ENCODE data around the gene KCND3.

KCND3 gene

DNA sequence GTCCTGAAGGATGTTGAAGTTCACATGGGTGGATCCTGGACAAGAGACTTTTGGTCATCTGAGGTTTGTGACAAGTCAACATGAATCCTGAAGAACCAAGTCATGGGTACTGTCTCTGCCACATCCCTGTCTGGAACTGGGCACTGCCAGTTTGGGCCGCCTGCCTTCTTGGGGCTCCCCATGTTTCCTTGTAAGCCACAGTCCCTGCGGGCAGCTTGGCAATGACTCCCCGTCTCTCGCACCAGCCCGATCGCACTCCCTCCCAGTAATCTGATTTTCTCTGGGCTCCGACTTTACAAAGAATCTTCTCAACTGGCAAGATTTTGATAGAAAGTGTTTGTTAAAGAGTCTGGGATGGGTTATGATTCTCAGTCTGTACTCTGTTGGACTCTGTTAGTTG, 153.4 kb downstream of the KCND3 start:
- no peak for DNase-seq

DNA sequence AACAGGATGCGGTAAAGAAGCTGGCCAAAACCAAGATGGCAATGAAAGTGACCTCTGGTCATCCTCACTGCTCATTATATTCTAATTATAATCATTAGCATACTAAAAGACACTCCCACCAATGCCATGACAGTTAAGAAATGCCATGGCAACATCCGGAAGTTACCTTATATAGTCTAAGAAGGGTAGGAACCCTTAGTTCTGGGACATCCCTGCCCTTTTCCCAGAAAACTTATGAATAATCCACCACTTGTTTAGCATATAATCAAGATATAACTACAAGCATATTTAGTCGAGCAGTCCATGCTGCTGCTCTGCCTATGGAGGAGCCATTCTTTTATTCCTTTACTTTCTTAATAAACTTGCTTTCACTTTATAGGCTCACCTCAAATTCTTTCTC, 154.0 kb downstream of the KCND3 start:
- DNase-seq = no peak

DNA sequence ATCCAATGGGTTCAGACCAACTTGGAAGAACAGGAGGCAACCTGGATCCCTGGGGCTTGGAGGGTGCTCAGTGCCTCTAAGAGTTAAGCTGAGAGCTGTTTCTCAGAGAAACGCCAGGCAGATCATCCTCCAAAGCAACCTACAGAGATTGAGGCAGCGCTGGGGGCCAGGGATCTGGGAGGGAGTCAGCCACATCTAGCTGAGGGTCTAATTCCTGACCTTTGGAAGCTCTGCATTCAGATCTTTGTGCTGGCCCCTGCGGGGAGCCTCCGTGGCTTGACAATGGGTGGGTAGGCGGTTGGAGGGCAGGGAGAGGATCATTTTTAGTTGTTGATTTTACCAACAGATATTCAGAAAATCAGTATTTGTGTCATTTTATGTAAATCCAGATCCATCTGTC, 154.5 kb downstream of the KCND3 start:
- DNase-seq = no peak

DNA sequence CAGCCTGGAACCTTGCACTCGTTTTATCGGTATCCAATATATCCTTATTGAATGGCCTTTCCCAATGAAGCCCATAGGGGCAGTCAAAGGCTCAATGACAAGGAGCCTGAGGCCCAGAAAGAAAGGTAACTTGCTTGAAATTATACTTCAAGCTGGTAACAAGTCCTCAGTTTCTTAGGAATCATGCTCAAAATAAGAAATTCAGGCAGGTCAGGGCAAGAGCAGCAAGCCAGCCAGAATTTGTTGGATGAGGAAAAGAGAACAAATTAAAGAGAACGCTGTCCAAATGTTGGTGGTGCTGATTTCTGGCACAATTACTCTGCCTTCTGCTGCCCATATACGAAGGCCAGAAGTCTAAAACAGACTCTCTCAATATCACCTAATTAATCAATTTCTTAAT, 156.1 kb downstream of the KCND3 start:
- DNase-seq = no peak

GRCh38 chr1:111832521-111833155, 156.8 kb downstream of the KCND3 start:
- no peak for DNase-seq

DNA sequence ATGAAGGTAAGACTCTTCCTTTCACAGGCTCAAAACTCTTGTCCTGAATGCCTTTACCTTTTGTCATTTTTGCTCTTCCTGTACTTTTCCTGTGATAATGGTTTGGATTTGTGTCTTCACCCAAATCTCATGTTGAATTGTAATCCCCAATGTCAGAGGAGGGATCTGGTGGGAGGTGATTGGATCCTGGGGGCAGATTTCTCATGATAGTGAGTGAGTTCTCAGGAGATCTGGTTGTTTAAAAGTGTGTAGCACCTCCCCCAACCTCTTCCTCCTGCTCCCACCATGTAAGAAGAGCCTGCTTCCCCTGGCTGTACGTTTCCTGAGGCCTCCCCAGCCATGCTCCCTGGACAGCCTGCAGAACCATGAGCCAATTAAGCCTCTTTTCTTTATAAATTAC, 158.3 kb downstream of the KCND3 start:
- no peak for DNase-seq

- DNase-seq = no peak
Measured at GRCh38 chr1:111827946-111828345, 161.5 kb downstream of the KCND3 start.

GRCh38 chr1:111826278-111826677, 163.2 kb downstream of the KCND3 start:
- no peak for DNase-seq

DNA sequence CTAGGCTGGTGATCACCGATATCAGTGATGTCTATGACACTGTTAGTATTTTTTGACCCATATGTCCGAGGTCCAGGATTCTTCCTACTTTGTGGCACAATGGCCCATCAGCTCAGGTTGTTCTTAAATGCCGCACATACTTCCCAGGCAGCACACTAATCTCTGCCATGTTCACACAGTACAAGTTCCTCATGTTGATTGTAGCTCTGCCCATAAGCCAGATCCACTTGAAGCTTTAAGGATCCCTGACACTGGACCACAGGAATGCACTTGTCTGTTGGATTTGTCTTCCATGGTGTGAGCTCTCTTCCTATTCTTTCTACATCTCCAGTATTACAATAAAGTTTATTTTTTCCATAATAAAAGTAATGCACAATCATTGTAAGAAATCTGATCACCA, 164.3 kb downstream of the KCND3 start:
- no peak for DNase-seq

DNA sequence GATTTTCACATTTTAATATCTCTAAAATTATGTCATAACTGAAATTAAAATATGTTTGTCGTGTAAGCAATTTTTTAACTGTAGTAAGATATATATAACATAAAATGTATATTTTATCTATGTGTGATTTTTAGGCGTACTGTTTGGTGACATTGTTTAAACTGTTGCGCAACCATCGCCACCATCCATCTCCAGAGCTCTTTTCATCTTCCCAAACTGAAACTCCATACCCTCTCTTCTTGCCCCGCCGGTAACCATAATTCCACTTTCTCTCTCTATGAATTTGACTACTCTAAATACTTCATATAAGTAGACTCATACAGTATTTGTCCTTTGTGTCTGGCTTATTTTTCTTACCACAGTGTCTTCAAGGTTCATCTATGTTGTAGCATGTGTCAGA, 167.3 kb downstream of the KCND3 start:
- no peak for DNase-seq

DNA sequence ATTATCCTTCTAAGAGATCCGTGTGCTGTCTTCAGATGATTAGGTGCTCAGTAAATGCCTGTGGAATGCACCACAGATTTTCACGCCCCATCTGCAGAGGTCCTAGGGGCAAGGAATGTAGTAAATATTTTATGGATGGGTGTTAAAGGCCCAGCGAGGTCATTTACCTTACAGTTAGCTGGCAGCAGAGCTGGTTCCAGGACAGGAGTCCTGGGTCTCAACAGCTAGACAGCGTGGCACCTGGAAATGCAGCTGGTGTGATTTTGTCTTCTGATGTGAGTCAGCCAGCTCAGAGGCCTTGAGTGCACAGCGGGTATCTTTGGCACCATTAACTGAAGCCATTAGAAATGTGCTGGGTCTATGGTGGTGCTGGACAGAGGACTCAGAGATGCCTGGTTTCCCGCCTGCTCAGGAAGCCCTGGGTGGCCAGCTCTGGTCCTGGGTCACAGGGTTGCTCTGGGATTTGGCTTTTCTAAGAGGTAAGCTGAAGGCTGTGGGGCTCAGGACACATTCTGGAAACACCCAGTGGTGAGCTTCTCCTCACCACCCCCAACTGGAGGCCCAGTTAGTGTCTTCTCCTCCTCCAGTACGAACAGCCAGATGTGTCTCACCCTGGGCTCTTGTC, 168.2 kb downstream of the KCND3 start:
- DNase-seq = no peak

DNA sequence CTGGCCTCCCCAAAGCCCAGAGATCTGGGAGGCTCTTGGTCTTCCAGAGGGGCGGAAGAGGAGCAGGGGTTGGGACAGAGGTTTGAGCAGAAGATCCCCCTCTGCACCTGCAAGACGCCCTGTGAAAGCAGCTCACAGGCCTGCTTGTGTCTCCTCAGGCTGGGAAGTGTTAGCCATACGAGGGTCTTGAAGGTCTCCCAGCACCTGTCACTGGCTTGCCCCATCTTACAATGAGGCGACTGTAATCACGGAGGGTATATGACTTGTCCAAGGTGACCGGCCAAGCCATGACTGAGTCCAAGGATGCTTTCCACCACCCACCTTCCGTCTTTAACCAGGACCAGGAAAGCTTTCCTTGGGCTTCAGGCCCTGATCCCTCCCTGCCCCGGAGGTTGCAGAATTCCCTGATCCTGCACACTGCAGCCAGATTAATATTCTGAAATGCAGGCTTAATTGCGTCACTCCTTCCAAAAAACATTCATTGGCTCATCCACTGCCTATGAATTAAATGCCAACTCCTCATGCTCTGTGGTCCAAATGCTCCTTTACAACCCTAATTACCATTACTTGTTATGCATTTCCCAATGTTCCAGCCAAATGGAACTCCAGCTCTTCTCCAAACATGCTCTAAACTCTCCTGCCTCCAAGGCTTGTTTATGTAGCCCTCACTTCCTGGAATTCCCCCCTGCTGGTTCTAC, 169.8 kb downstream of the KCND3 start:
- DNase-seq = no peak

DNA sequence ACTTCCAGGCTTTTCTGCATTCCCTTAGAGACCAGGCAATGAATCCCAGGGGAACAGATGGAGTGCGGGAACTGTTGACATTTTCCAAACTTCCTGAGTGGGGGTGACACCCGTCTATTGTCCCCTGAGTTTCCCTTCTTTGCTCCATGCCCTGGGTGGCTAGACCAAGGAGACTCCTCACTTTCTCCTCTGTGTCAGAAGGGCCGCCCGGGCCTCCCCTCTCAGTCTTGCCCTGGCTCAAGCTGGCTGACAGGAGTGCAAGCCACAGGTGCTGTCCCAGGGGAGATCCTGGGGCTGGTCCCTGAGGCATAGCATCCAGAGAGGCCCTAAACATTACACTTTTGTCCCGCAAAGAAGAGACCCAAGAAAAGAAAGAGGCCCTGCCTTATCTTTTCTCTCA, 170.9 kb downstream of the KCND3 start:
- DNase-seq = no peak

DNA sequence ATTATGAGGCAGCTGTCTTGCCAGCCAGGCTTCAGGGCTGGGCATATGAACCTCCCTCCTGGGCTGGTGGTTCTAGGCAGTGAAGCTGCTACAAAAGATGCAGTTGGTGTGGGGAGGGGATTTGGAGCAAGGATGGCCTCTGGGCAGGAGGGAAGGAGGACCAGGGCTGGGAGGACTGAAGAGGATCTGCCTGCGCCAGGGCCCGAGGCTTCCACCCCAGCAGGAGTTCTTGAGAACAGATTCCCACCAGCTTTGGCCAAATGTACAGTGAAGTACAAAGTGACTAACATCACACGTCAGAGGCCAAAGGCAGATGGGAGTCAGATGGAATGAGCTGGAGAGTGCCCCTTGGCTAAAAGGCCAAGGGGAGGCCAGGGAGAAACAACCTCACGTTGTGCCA, 171.4 kb downstream of the KCND3 start:
- DNase-seq = no peak

DNA sequence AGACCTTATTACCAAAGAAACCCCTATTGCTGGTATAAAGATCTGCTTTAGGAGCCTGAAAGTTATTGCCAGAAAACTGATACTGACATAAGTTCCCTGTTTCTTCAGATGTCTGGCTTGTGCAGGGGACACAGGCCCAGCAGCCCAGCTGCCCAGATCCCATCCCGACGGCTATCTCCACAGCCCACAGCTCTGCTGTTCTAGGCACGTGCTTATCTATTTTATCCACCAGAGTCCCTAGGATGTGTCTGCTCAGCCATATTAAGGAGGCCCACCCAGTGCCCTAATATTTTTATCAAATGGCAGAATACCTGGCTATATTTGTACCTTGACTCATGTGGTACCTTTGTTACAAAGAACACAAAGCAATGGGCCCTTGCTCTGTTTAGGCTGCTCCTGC, 174.8 kb downstream of the KCND3 start:
- DNase-seq = no peak

DNA sequence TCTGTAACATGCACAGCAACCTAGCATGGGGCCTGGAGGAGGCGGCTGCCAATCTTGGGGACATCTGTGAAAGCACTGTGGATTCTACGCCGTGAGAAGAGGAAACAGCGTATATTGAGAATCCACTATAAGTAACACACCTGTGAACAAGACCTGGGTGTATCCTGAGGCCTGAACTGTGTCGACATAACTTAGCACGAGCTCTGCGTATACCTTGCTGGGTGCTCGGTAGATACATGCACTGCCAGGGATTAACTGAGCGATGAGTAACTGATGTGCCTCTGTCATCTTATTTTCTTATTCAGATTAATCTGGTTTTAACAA, 175.2 kb downstream of the KCND3 start:
- no peak for DNase-seq

DNA sequence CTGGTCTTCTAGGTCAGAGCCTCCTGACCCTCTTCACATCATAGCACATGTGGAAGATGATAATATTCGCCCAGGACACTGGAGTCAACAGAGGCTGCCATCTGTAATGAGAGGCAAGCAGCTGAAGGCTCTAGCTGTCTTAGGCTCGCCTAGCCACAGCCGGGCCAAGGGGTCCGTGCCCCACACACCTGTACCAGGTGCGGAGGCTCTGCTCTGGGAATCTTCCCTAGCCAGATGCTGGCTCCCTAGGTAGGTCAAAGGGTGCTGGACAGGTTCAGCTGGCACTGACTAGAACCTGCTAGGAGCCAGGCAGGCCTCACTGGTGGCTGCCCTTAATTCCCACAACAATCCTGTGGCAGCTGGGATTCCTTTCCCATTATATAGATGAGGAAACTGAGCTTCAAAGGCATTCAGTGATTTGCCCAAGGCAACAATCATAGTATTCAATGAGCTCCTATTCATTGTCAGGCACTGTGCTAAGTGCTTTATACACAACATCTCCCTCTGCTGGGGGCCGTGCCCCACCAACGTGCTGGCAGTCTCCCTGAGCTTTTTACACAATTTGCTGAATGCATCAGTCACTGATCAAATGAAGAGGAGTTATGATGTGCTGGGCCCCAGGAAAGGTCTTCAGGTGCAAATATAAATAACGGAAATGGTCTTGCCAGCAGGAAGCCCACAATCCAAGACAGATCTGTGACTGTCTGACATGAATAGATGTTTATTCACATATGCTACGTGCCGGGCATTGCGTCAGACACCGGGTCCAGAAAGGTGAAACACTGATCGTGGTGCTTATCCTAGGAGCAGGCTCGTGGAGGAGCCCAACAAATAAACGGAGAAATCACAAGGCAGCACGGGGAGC, 175.8 kb downstream of the KCND3 start:
- no peak for DNase-seq

- no peak for DNase-seq
Measured at GRCh38 chr1:111812306-111812705, 177.2 kb downstream of the KCND3 start.

- DNase-seq = no peak
Measured at GRCh38 chr1:111811891-111812290, 177.6 kb downstream of the KCND3 start.

- DNase-seq = no peak
Measured at GRCh38 chr1:111805251-111805650, 184.2 kb downstream of the KCND3 start.

DNA sequence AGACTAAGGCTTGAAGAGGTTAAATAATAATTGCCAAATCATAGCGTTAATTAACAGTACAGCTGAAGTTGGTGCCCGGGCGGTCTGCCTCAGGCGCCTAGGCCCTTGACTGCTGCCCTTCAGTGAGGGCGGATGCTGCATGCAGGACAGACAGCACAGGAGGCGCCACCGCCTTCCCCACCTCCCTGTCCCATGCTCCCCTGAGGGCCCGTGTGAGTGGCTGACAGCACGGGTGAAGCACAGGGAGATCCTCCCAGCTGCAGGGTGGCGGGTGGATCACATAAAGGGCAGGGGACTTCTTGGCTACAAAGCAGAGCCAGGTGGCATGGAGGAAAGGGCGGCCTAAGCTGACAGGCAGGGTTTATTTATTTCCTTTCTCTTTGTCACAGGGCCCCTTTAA, 184.7 kb downstream of the KCND3 start:
- no peak for DNase-seq

- DNase-seq = no peak
Measured at GRCh38 chr1:111803951-111804350, 185.5 kb downstream of the KCND3 start.

DNA sequence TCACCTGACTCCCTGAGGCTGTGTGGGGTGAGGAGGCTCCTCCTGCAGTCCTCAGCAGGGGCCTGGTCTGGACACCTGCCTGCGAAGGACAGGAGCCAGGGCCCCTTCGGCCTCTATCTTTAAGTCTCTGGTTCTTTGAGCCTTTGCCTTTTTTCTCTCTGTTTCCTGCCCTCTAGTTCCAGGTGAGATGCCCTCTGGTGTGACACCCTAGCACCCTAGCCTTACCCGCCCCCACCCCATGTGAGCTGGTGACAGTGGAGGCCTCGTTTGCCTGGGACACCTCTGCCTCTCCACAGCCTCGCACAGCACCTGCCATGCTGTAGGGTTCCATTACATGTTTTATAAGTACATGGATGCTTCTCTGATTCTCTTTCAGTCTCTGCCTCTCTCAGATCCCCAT, 186.5 kb downstream of the KCND3 start:
- DNase-seq = no peak

- no peak for DNase-seq
Measured at GRCh38 chr1:111802110-111802509, 187.4 kb downstream of the KCND3 start.

Measured in CD4-positive, alpha-beta T cell treated with Interleukin-12 subunit alpha and Interleukin-12 subunit beta, for 1 hour (primary cell).